GM19351 (cell line): ENCODE results near the gene RHBDF1.
A peak's percentile ranks its signal among the peaks of the same experiment; 100 is the strongest.
"Not testable (repeated sequence)": the region's sequence is repeated elsewhere in the genome, so short reads cannot be mapped to it uniquely, and the experiment has no call there.

ENCODE experiments used
- ATAC-seq: cut with Tn5 transposase; IDR thresholded peaks from one replicate; pipeline ENCODE4 v1.9.1; 2021; ENCODE audit warnings: mild to moderate bottlenecking, moderate library complexity; ENCODE audit not compliant: unreplicated experiment

The RHBDF1 gene

GRCh38 chr16:37511-37910 is 34.9 kb downstream of the RHBDF1 start:
- no peak for ATAC-seq

- no peak for ATAC-seq
These were observed 36.0 kb downstream of the RHBDF1 start for GRCh38 chr16:36336-36984.

- ATAC-seq, result no peak
These were observed 36.6 kb downstream of the RHBDF1 start for GRCh38 chr16:35678-36305.

GRCh38 chr16:35011-35677 is 37.3 kb downstream of the RHBDF1 start:
- ATAC-seq, result no peak

- ATAC-seq, result no peak
These were observed 37.8 kb downstream of the RHBDF1 start for GRCh38 chr16:34648-34987.

GRCh38 chr16:33877-34647 is 38.4 kb downstream of the RHBDF1 start:
- no peak for ATAC-seq

GRCh38 chr16:33154-33876 is 39.1 kb downstream of the RHBDF1 start:
- not testable (repeated sequence) for ATAC-seq

GRCh38 chr16:30627-31026 is 41.8 kb downstream of the RHBDF1 start:
- not testable (repeated sequence) for ATAC-seq

- peak; percentile 70 for ATAC-seq
These were observed 46.5 kb downstream of the RHBDF1 start for GRCh38 chr16:25926-26348.

GRCh38 chr16:24151-24550 is 48.3 kb downstream of the RHBDF1 start:
- ATAC-seq, result not testable (repeated sequence)

GRCh38 chr16:20886-21285 is 51.5 kb downstream of the RHBDF1 start:
- not testable (repeated sequence) for ATAC-seq

GRCh38 chr16:17062-17765 is 55.2 kb downstream of the RHBDF1 start:
- not testable (repeated sequence) for ATAC-seq

GRCh38 chr16:10772-11171 is 61.7 kb downstream of the RHBDF1 start:
- not testable (repeated sequence) for ATAC-seq

GRCh38 chr16:9903-10665 is 62.3 kb downstream of the RHBDF1 start:
- ATAC-seq, result no peak
